Stimulated activated CD8-positive, alpha-beta memory T cell treated with anti-CD3 and anti-CD28 coated beads, Interleukin-12 subunit alpha, Interleukin-12 subunit beta, amount 100 ng/mL, for 4 hours (primary cell): ENCODE results near the gene TMEM87A.
"Not testable (repeated sequence)": the region's sequence is repeated elsewhere in the genome, so short reads cannot be mapped to it uniquely, and the experiment has no call there.

ENCODE experiments used
- DNase-seq: peaks from one replicate; pipeline ENCODE4 v3.0.0-alpha.2; 2020; ENCODE audit warnings: low read depth

Gene TMEM87A, protein sequence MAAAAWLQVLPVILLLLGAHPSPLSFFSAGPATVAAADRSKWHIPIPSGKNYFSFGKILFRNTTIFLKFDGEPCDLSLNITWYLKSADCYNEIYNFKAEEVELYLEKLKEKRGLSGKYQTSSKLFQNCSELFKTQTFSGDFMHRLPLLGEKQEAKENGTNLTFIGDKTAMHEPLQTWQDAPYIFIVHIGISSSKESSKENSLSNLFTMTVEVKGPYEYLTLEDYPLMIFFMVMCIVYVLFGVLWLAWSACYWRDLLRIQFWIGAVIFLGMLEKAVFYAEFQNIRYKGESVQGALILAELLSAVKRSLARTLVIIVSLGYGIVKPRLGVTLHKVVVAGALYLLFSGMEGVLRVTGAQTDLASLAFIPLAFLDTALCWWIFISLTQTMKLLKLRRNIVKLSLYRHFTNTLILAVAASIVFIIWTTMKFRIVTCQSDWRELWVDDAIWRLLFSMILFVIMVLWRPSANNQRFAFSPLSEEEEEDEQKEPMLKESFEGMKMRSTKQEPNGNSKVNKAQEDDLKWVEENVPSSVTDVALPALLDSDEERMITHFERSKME

DNA sequence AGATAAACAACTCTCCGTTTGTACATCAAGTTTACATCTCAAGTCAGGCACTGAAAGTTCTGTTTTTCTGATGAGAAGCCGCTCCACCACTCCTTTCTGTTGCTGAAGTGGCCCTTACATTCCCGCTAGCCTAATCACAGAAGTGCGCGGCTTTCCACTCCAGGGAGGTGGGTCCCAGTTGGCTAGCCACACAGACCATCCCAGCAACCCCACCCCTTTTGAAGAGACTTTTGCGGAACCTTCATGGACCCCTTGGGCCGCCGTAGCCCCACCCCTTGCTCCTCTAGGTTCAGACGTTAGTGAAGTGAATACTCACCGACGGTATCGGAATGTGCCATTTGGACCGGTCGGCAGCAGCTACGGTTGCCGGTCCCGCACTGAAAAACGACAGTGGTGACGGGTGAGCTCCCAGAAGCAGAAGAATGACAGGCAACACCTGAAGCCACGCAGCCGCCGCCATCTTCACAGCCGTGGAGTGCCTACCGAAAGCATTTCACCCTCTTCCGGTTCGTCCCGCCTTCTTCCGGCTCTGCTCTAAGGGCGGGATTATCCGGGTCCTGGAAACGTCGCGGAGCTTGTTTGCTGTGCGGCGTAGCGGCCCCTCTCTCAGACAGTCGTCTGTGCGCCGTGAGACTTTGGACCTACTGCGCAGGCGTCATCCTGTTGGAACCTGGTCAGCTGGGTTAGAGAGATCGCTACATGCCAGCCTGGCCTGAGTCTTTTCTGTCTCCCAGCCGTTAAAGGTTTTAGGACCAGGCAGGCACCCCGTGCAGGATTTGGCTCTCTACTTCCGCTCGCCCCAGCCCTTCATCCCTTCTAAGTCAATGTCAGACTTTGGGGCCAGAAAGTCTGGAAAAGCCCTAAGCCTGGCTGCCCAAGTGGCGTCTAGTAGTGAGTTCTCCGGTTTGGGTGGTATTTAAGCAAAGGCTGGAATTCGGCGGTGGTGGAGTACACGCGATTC lies at the start of gene TMEM87A, which contains the start of gene GANC:
TSS of gene TMEM87A (minus strand) at position 495 of the 961 bp plus-strand sequence. CDS start at position 460, 35 bp downstream.
TSS of gene GANC (plus strand) at position 263 of the 961 bp plus-strand sequence. CDS start 1,281 bp downstream, outside the sequence.
- peak; percentile 90 for DNase-seq

DNA sequence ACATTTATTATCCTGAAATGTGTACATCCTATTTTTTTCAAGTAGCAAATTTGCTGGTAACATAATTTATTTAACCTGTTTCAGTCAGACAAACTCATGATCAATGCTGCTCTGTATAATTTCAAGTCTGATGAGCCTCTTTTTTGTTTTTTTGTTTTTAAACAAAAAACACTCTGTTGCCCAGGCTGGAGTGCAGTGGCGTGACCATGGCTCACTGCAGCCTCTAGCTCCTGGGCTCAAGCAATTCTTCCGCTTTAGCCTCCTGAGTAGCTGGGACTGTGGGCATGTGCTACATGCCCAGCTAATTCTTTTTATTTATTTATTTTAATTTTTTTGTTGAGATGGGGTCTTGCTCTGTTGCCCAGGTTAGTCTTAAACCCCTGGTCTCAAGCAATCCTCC lies 46.0 kb upstream of the TMEM87A start:
- DNase-seq = no peak

DNA sequence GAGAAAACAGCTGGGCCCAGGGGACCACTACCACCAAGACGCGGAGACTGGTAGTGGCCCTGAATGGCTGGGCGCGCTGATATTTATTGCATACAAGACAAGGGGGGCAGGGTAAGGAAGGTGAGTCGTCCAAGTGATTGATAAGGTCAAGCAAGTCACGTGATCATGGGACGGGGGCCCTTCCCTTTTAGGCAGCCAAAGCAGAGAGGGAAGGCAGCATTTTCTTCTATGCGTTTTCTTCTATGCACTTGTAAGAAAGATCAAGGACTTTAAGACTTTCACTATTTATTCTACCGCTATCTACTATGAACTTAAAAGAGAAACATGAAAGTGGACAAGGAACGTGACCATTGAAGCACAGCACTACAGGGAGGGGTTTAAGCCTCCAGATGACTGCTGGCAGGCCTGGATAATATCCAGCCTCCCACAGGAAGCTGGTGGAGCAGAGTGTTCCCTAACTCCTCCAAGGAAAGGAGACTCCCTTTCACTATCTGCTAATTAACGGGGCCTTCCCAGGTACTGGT lies 43.1 kb upstream of the TMEM87A start:
- not testable (repeated sequence) for DNase-seq

DNA sequence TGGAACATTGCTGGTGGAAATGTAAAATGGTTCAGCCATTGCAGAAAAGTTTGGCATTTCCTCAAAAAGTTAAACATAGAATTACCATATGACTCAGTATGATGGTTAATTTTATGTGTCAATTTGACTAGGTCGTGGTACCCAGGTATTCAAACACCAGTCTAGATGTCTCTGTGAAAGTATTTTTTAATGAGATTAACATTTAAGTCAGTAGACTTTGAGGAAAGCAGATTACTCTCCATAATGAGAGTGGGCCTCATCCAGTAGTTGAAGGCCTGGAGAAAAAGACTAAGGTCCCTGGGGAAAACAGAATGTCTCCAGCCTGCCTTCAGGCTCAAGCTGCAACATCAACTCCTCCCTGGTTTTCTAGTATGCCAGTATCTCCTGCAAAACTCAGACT lies 42.3 kb upstream of the TMEM87A start:
- DNase-seq = no peak

DNA sequence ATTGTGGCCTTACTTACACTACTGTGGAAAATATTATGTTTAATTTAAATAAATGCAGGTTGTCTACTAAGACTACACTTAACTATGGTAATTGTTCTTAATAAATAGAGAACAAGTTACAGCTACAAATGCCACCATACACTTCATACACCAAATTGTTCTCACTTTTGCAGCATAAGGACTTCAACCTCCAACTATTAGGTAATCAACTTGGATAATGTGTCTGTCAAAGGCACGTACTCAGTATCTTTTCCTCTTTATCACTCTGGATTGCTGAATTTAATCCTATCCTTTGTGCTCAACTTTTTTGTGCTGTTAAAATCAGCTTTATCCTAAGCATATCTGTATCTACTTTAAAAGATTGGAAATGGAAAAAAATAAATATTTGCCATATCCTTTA lies 41.6 kb upstream of the TMEM87A start:
- no peak for DNase-seq

DNA sequence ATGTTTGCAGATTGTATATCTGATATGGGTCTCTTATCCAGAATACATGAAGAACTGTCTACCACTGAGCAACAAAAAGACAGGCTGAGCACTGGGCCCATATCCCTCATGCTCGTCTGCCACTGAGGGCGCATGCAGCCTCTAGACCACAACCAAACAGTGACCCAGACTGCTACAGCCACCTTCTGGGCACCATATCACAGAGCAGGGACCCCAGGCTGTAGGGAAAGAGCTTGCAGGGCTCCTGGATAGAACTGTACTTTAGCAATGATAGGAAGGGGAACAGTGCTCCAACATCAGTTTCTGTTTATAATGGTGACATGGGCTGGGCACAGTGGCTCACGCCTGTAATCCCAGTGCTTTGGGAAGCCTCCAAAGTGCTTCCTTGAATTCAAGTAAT lies 40.2 kb upstream of the TMEM87A start:
- no peak for DNase-seq

DNA sequence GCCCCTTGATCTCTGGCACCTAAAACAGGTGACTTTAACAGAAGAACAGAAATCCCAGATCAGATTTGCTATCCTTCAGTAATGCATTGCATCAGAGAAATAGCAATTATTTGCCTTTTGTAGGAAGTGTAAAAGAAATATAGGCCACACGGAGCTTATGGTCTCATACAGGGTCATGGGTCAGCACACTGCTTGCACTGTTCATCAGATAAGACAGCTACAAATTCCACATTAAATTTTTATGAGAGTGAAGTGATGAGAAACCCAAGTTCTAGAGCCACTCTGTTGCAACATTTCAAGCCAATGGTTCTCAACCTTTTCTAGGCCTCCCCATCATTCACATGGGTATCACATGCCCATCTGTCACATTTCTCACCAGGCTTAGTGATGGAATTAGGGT lies 33.4 kb upstream of the TMEM87A start:
- no peak for DNase-seq

DNA sequence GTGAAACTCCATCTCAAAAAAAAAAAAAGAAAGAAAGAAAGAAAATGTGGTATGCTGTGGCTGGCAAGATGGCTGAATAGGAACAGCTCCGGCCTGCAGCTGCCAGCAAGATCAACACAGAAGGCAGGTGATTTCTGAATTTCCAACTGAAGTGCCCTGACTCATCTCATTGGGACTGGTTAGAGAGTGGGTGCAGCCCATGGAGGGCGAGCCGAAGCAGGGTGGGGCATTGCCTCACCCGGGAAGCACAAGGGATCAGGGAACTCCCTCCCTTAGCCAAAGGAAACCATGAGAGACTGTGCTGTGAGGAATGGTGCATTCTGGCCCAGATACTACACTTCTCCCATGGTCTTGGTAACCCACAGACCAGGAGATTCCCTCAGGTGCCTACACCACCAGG lies 27.8 kb upstream of the TMEM87A start:
- DNase-seq = not testable (repeated sequence)

DNA sequence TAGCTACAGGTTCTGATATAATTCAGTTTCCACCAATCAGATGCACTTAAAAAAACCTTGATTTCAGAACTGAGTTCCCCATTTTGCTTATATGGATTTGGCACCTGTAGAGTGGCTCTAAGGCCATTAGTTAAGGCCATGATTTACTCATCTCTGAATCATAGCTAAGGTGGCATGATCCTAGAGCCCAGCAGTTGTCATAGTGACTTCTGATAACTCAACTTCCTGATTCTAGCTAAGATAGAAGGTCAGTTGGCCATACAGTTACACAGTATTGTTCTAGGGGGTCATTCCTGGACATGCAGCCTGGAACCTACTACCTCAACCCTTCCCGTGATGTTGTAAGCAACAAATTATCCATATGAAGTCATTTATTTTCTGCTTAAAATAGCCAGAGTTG lies 15.9 kb upstream of the TMEM87A start:
- DNase-seq = no peak

DNA sequence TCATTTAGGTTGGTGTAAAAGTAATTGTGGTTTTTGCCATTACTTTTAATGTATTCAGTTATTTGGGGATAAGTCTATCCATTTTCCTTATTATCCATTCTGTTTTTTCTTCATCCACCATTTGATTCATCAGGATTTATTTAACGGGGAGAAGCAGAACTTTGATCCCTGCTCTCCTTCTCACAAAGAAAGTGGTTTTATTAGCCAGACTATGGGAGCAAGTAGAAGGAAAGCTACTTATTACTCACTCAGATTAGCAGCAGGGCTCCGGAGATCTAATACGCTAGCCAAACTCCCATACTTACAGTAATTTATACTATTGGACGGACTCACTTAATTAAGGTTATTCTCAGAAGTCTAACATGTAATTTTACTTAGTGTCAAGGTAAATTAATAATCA lies 14.7 kb upstream of the TMEM87A start:
- DNase-seq = no peak

DNA sequence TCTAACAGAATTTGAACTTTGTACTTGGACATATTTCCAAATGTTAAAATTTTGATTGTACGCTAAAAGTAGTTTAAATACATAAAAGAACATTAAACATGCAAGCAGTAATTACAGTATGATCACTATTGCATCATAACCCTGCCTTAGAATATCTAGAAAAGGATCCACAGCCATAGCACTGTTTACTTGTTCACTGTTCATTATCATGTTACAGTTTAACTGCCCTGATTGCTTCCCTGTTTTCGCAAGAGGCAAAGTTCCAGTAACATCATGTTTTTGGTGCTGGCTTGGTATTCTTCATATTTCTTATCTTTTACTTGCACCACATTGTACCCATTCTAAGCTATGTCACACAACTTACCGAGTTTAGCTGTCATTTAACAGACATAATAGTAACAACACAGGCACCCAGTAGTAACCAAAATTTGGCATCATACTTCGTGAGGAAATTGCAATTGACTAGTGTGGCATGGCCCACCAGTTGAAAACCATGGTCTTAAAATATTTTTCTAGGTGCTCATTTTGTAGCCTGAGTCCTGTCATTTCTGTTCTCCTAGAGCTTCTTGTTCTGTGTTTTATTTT lies 13.3 kb upstream of the TMEM87A start:
- DNase-seq = no peak

DNA sequence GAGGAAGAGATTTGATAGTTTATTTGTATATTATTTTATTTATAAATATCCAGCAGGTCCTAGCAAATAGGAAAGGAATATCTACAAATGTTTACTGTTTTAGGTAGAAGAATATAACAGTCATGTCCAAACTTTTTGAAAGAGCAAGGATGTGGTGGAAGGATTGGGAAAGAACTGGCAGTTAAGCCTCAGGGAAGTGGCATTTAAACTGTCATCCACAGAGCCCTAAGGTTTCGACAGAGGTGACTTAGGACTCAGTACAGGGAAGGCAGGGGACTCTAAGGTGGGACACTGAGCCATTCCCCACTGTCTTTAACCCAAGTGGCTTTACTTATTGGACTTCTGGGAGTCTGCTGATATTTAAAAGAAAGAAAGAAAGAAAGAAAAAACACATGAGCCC lies 11.8 kb upstream of the TMEM87A start:
- no peak for DNase-seq

DNA sequence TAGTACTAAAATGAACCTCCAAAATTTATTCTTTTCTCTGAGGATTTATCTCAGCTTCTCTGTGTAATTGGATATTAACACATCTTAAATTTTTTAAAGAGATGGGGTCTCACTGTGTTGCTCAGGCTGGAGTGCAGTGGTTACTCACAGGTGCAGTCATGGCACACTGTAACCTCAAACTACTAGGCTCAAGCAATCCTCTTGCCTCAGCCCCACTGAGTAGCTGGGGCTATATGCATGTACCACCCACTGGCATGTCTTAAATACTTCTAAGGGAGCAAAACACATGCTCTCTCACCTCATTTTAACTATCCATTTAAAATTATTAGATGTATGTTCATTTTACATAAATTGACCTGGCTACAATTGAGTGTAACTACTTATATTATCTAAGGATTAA lies 11.3 kb upstream of the TMEM87A start:
- no peak for DNase-seq

DNA sequence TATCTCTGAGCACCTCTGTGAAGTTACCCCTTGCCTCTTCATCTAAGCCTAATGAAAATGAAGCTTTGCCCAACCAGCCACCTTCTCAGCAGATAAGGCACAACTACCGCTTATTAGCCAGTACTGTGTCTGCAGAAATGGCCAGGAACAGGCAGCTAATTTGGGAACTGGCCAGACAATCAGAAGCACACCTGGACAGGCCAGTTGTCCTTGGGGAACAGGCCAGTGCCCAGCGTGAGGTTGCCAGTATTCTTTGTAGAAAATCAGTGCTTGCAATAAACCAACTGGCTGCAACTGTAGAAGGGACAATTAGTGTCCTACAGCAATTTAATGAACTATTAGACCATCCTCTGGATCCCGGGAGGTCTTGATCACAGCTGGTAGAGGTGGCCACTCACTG lies 10.4 kb upstream of the TMEM87A start:
- no peak for DNase-seq

DNA sequence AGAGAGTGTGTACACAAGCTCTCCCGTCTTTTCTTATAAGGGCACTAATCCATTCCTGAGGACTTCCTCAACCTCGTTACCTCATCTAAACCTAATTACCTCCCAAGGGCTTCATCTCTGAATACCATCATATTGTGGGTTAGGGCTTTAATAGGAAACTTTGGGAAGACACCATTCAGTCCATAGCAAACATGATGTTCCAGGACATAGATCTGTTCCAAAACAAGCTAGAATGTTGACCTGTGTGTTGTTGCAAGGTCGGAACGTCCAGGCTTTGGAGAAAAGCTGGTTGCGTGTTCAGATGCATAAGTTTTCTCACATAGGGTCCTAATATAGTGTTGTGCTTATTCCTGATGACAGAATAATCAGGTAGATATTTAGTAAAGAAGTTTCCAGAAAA lies 9.7 kb upstream of the TMEM87A start:
- no peak for DNase-seq

DNA sequence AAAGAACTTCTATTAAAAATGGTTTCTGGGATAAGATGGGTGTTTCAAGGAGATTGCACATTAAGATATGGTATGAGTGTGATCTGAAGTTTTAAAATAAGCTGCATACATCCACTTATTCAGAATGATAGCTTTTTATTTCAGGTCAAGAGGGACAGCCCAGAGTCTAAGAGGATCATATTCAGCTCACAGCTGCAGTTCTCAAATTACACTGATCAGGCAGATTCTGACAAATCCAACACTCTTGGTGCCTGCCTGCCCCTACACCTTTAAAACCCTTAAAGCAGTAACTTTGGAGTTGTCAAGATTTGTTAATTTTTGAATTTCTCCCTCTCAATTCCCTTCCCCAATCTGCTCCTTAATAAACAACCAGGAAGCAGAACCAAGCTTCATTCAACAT lies 9.1 kb upstream of the TMEM87A start:
- DNase-seq = no peak

DNA sequence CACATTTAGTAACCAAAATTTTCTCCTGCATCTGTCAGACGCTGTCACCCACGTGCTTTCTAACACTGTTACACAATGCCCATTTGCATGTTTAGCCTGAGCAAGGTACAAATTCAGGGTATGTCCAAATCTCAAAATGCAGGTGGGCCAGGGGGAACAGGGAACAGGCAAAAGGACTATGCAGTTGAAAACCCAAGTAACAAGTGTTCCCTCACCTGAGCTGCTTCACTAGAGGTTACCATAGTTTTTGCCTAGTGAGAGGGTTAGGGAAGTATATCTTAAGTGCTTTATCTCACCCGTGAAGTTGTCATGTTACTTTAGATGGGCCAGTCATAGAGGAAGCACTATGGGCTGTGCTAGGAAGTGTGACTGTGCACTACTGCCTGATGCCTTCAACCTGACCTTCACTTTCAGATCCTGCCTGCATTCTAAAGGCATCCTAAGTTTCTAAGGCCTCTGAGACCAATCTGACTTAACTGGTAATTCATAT lies 6.0 kb upstream of the TMEM87A start:
- no peak for DNase-seq

DNA sequence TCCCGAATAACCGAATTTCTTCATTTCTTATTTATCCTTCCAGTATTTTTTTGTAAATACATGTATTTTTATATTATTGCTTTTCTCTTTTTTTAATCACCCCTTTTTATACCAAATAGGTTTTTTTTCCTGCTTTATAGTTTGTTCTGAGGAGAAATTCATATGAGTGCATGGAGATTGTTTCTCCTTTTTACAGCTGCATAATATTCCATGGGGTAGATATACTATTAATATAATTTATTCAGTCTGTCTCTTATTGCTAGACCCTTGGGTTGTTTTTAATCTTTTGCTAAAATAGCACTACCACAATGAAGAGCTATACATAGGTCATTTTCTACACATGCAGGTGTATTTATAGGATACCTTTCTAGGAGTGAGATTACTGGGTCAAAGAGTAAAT lies 3.5 kb upstream of the TMEM87A start:
- no peak for DNase-seq

DNA sequence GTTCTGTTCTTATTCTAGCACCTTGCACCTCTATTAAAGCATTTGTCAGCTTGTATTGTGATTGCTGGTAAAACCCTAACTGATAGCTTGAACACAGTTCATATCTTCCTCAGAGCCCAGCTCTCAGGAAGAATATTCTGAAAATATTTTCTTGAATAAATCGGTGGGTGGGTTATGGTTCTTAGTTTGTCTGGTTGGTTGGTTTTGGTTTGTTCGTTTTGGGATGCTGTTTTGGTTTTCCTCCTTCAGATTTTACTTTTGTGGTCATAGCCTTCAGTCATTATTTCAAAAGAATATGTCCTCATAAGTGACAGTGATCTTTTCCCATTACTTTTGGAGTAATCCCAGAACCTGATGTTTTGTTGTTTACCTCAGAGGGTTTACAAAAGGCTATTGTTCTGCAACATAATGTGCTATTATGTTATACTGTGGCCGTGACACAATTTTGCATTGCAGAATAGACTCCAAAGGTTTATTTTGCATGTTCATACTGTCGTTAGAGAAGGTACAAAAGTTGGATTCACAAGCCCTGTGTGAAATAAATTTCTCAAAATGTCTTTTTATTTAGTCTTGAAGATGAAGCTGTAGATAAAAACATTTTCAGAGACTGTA lies 2.7 kb upstream of the TMEM87A start:
- no peak for DNase-seq

DNA sequence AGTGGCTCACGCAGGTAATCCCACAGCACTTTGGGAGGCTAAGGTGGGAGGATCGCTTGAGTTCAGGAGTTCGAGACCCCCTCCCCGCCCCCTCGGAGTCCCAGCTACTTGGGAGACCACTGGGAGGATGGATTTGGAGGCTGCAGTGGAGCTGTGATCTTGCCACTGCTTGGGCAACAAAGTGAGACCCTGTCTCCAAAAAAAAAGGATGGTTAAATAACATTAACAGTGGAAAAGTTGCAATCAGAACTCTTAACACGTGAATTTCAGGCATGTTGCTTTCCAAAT lies 1.4 kb upstream of the TMEM87A start:
- no peak for DNase-seq

DNA sequence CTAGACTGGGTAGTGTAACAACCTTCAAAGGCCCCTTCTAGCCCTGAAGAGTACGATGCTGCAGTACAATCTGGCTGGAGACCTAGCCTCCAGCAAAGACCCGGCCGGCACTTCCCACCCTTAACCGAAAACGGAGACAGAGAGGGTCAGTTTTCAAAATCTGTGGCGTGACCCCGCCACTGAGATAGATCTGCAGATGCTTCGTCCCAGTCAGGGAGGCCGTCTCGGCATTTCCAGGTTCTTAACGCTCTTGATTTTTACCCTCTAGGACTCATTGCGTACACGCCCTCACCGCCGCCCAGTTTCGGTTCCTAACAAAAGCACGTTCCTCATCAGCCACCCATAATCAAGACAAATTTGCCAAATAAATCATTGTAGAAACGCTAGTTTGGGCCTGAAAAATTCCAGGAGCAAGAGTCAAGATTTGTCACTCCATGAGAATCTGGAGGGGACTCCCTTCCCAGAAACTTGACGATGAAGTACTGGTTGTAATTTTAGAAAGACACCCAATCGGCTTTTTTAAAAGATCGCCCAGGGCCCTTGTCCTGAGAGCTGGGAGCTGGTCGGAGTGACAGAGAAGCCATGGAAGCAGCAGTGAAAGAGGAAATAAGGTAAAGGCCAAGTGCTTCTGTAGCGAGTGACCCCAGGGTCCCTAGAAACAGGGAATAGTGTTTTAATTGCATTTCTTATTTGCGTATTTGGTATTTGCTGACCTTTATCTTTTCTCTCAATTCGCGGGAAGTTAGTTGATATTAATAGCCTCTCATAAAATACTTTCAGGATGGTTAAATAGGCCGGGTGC lies 868 bp upstream of the TMEM87A start:
- DNase-seq = peak; percentile 39
